Activated gamma-delta T cell treated with anti-CD3 and anti-CD28 coated beads, Interleukin-2, amount 50 U/mL, for 16 hours (primary cell): ENCODE data around the gene OR6C3.
"Not testable (repeated sequence)": the region's sequence is repeated elsewhere in the genome, so short reads cannot be mapped to it uniquely, and the experiment has no call there.

Experiments
- DNase-seq: peaks from one replicate; pipeline ENCODE4 v3.0.0-alpha.2; 2020; ENCODE audit warnings: low read depth

The OR6C3 gene

DNA sequence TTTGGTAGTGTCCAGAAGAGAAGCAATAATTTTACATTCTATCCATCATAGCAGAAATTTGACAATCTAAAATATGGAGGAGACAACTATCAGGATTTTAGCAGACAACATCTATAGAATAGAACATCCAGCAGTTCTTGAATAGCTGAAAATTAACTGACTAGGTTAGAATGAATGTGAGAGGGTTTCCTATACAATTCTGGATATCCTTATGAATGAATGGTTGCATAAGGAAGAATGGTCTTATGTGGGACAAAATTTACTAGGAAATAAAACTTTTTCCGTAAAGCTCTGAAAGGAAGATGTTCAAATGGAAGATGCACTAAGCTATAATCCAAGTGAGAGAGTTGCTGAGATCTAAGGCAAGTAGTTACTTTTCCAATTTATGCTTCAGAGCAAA, at the start of gene OR6C3:
Gene OR6C3, plus strand, starts transcription at position 301 of the 400 bp plus-strand sequence. CDS start 955 bp downstream, outside the sequence.
- DNase-seq = no peak

DNA sequence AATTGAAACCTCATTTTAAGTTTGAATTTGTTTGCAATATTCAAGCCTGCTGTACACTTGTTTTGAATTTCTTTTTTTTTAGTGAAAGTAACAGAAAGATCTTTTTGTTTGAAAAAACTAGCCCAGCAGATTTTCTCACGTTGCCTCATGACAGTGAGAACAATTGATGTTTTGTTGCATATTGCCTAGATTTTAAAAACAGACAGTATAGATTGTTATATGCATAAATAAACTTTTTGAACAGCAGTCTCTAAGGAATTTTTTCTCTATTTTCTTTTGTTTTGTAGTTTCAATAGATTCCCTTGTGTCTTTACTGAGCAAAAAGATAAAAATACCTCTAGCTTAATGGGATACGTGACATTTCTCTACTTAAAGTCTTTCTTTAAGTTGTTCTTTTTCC, 49.6 kb upstream of the OR6C3 start:
- DNase-seq = no peak

DNA sequence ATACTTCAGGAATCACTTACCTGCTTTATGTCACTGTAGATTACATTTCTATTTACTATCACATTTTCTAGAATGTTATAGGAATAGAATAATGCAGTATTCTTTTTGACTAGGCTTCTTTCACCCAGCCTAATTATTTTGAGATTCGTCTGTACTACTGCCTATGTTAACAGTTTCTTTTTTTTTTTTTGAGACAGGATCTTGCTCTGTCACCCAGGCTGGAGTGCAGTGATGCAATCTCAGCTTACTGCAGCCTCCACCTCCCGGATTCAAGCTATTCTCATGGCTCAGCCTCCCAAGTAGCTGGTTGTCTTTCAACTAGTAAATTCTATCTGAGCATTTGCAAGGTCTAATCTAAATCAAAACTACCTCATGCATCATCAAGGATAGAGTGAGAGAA, 40.5 kb upstream of the OR6C3 start:
- DNase-seq = no peak

DNA sequence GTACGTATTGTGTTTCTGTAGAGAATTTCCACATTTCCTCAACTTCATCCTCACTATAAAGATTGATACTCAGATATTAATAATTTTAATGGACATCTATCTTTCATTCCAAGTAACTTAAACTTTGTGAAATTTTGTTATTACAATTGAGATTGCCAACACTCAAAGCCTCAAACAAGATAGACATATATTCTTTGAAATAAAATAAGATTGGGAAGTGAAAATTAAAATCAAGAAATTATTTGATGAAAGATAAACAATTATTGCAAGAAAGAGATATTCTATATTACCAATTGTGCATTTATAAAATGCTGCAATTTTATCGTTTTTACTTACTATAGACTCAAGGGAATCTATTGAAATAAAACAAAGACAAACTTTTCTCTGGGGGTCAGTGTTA, 34.1 kb upstream of the OR6C3 start, which contains the start of gene OR6C6:
Gene OR6C6, minus strand, starts transcription at position 101 of the 400 bp plus-strand sequence. CDS start 1,337 bp downstream, outside the sequence.
- no peak for DNase-seq

DNA sequence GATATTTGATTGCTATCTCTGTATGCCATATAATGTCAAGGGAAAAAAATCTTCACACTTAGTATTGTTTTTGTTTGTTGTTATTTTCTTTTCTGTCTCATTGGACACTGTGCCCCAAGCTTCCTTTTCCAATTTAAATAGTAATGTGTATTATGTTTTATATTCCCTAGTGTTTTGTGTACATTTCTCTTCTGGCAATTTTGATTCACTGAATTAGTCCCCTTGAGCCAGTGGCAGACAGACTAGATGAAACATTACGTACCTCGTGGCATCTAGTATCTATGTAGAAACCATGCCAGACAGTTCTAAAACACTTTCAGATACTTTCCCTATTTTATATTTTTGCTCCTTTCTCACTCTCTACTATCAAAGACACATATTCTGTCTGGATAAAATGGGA, 16.5 kb upstream of the OR6C3 start, which contains the start of gene OR6C1:
Gene OR6C1, plus strand, starts transcription at position 301 of the 400 bp plus-strand sequence. CDS start 6,257 bp downstream, outside the sequence.
- DNase-seq = no peak

DNA sequence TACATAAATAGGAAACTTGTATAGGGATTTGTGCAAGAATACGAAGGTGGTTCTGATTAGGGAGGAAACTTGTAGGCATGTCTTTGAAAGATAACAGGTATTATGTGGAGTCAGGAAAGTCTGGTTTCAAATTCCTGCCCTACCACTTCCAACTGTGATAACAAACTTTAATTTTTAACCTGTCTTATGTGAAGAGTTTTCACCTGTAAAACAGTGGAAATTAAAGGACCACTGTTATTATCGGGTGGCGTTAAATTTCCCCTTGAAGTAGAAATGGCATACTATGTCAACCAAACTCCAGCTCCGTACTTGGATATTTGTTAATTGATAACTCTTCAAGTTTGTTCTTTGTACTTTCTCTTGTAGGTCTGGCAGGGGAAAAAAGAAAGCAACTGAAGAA, 10.3 kb upstream of the OR6C3 start:
- DNase-seq = no peak

DNA sequence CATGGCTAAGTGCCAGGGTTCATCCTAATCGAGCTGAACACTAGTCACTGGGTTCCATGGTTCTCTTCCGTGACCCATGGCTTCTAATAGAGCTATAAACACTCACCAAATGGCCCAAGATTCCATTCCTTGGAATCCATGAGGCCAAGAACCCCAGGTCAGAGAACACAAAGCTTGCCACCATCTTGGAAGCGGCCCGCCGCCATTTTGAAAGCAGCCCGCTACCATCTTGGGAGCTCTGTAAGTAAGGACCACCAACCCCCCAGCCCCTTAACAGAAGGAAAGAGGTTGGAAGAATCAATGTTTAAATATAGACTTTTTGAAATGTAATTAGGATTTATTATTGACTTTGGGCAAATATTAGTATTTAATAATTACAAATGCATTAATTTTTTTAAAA, 4.7 kb upstream of the OR6C3 start:
- not testable (repeated sequence) for DNase-seq

DNA sequence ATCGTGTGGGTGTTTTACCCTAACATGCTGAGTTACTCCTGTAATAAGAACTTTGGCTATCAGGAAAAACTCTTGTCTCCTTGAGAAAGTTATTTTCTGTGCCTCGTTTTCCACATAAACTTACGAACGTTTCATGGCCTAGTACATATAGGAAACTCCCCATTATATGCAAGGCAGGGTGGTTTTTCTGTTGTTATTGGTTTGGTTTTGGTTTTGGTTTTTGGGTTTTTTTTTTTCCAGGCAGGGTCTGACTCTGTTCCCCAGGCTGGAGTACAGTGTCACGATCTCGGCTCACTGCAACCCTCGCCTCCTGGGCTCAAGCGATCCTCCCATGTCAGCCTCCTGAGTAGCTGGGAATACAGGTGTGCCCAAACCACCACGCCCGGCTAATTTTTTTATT, 5.5 kb downstream of the OR6C3 start:
- DNase-seq = no peak

DNA sequence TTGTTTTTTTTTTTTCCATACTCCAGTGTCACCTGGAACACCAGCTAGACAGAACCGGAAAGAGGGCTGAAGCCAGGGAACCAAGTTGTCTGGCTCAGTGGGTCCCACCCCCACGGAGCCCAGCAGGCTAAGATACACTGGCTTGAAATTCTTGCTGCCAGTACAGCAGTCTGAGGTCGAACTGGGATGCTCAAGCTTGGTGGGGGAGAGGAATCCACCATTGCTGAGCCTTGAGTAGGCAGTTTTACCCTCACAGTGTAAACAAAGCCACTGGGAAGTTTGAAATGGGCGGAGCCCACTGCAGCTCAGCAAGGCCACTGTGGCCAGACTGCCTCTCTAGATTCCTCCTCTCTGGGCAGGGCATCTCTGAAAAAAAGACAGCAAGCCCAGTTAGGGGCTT, 24.8 kb downstream of the OR6C3 start:
- not testable (repeated sequence) for DNase-seq

DNA sequence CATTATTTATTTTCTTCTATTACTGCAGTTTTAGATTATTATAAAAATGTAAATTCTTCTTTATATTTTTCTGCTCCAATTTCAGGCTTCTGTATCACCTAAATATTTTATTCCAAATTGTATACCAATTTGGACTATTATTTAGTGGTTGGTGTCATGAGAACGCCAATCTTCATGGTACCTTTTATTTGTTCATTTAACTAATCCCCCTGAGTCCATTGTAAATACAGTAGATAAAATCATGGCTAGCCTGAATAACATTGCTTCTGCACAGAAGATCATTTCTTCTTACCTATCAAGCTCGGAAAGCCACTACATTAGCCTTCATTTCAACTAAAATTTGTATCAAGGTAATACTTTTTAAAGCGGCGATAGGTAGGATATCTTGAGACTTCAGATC, 32.1 kb downstream of the OR6C3 start, which contains the start of gene OR6C75:
Gene OR6C75, plus strand, starts transcription at position 301 of the 400 bp plus-strand sequence. CDS start 2,136 bp downstream, outside the sequence.
- DNase-seq = no peak

DNA sequence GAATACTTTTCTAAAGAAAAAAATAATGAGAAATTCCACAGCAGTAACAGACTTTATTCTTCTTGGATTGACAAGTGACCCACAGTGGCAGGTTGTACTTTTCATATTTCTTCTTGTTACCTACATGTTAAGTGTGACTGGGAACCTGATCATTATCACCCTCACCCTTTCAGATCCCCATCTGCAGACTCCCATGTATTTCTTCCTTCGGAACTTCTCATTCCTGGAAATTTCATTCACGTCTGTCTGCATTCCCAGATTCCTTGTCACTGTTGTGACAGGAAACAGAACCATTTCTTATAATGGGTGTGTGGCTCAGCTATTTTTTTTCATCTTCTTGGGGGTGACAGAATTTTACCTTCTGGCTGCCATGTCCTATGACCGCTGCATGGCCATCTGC, 34.5 kb downstream of the OR6C3 start:
- DNase-seq = no peak

DNA sequence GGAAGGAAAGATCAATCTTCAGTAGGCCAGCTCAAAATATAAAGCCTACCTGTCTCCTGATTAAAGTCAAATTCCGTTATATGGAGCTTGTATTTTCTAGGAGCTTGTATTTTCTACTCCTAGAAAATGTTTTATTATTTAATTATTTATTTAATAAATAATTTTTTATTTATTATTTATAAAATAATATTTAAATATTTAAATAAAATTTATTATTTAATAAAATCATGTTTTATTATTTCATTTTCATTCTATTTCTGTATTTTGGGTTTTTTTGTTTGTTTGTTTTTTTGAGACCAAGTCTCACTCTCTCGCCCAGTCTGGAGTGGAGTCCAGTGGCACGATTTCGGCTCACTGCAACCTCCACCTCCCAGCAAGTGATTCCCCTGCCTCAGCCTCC, 42.0 kb downstream of the OR6C3 start:
- DNase-seq = no peak
